Esophagus muscularis mucosa (tissue), 4 donors: Measurements from ENCODE around the gene PDGFD.

Experiments
- CTCF ChIP-seq, 3 experiments: fragments of 200-600 bp in 2 of 3; fragments of 450-650 bp in 1 of 3; sonication (generic) in 2 of 3; IDR thresholded peaks; one replicate each; pipeline ENCODE4 v1.5.1; 2017 to 2019; ENCODE audit warnings: antibody characterized with exemption in 3 of 3, mild to moderate bottlenecking in 2 of 3, moderate library complexity in 1 of 3
- EP300 ChIP-seq: sonication (generic); formaldehyde crosslinking; IDR thresholded peaks from one replicate; pipeline ENCODE4 v1.6.1; 2017; ENCODE audit warnings: antibody characterized with exemption
- POLR2A ChIP-seq: fragments of 450-650 bp; IDR thresholded peaks from one replicate; pipeline ENCODE4 v1.6.1; 2017; ENCODE audit warnings: antibody characterized with exemption, moderate library complexity, mild to moderate bottlenecking, low read depth
- POLR2AphosphoS5 ChIP-seq, 2 donors: sonication (generic); formaldehyde crosslinking; IDR thresholded peaks; one replicate each; pipeline ENCODE4 v1.6.1; 2017; ENCODE audit warnings: antibody characterized with exemption in 2 of 2

- no peak for TF ChIP-seq CTCF (IDR thresholded peaks at IDR 0.05)
- TF ChIP-seq POLR2A: no peak
- no peak for TF ChIP-seq POLR2AphosphoS5 (IDR thresholded peaks at IDR 0.05)
- TF ChIP-seq EP300: no peak
These were observed 68.2 kb downstream of the PDGFD start for GRCh38 chr11:104095791-104096190.
